ENCODE data around the gene GTF2H3.
"Not testable (repeated sequence)": the region's sequence is repeated elsewhere in the genome, so short reads cannot be mapped to it uniquely, and the experiment has no call there.

The GTF2H3 gene
- 11.8 to 24.7 (median 16.3) reads per million in 4 donors for total RNA-seq

DNA sequence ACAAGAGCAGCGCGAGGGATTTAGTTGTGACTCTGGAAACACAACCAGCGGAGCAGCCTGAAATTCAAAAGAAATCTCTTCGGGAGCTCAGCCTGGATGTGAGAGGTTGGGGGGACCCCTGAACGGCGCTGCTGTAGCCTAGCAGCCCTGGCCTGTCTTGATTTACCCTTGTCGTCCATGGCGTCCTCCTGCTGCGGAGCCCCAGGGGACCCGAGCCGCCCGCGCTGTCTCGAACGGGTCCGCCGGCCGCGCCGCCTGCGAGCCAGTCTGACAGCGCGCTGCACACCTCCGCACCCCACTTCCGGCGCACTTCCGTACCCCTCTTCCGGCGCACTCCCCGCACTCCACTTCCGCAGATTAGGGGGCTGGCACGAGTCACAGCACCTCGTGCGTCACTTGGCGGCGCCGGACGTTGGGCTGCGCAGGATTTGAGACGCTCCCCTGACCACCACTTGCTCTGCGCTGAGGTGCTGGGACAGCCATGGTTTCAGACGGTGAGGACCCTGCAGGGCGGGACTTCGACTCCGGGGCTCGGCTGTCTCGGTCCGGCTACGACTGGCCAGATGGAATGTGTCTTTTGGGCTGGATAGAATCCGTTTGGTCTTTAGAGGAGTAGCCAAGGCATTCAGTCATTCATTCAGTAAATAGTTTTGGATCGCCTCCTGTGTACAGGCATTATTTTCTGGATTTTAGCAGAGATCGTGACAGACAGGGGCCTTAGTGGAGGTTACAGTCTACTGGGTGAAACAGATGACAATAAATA, at the start of gene GTF2H3, which contains the start of gene EIF2B1:
Gene GTF2H3 (plus strand): TSS at position 451 of the 763 bp plus-strand sequence. CDS start 31 bp downstream, at position 482.
Gene EIF2B1 (minus strand): TSS at position 308 of the 763 bp plus-strand sequence. CDS start 129 bp downstream, at position 179.
- peak; percentile 90 to 98 (median 95) for DNase-seq

DNA sequence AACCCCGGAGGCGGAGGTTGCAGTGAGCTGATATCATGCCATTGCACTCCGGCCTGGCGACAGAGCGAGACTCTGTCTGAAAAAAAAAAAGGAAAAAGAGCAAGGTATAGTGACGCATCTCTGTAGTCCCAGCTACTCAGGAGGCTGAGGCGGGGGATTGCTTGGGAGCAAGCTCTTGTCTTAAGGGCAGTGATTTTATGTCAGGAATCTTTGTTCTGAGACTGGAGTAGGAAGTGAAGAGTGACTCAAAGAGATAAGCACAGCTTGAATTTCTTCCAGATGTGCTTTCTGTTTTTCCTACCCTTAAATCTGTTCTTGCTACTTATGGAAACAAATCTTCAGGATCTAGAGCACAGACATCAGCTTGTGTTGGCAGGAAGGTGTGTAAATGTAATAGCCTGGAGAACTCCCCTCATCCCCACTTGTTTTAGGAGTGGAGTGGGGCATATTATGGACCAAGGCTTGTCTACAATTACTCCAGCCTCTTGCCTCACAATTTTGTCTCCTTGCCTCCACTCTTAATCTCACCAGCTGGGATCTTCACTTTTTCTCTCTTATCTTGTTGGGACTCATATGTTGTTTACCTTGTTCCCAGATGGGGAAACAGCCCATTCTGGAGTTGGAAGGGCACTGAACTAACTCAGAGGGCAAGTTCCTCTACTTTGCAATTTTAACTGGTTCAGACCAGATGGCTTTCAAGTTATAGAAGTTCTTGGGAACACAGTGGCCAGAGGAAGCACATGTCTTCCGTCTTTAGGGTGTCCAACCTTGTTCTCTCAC, 41.7 kb upstream of the GTF2H3 start:
- no peak for DNase-seq

DNA sequence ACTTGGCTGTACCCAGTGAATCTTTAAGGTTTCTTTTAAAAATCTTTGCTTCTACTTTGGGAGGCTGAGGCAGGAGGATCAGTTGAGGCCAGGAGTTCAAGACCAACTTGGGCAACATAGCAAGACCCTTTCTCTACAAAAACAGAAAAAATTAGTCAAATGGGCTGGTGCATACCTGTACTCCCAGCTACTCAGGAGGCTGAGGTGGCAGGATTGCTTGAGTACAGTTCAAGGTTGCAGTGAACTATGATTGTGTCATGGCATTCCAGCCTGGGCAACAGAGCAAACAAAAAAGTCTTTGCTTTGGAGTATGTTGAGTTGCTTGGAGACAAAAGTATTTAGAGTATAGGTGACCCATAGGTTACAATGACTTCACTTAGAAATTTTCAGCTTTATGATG, 37.9 kb upstream of the GTF2H3 start:
- no peak for DNase-seq

DNA sequence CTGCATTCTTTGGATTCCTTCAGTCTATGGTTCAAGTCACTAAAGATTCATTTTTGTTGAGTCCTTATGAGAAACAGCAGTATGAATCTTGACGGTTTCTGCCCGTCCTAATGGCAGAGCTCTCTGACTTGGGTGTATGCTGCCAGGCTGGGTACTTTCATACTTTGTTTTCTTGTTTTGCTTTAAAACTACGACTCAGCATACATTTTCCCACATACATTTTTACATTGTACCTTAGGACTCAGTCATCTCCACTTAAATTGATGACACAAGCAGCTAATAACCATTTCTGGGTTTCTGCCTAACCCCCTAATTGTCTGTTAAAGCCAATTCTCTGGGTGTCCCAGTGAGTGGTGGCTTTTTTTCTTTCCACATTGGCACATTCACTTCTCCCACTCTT, 36.5 kb upstream of the GTF2H3 start:
- DNase-seq = no peak

DNA sequence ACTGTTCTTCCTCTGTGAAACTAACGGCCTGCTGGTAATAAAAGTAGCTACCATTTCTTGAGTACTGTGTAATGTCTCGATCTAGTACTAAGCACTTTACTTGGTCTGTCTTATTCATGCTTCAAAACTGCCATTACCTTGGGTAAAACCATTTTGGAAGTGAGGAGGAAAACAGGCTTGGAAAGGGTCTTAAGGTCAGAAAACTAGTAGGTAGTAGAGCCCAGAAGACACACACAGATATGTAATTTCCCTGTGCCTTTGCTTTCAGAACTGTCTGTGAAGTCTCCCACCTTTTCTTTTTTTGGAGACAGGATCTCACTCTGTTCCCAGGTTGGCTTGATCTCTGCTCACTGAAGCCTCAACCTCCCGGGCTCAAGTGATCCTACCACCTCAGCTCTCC, 35.1 kb upstream of the GTF2H3 start:
- no peak for DNase-seq

DNA sequence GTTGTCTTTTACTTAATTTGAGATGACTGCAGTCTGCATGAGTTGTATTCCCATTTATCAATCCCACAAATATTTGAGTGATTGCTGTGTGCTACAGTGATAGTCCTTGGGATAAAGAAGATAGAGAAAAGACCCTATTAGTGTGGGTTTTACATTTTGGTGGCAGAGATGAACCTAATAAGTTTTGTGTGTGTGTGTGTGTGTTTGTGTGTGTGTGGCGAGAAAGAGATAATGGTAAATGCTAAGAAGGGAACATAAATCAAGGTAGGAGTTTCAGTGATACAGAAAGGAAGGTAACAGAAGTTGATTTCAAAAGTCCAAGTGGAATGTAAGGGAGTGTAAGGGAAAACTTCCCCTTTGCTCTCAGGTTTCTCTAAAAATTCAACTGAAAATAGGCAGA, 34.3 kb upstream of the GTF2H3 start:
- no peak for DNase-seq

DNA sequence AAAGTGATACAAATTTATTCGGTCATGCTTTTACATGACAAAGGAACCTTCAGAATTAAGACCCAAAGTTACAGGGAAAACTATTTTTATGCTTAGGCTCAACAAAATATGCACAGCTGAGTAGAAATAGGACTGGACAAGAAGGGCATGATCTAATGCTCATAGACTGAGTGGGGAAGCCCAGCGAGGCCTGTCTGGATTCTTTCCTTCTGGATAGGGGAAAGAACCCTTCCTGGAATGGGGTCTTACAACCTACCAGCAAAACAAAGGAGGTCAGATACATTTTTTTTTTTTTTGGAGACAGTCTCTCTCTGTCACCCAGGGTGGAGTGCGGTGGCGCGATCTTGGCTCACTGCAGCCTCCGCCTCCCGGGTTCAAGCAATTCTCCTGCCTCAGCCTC, 33.9 kb upstream of the GTF2H3 start:
- DNase-seq = no peak

DNA sequence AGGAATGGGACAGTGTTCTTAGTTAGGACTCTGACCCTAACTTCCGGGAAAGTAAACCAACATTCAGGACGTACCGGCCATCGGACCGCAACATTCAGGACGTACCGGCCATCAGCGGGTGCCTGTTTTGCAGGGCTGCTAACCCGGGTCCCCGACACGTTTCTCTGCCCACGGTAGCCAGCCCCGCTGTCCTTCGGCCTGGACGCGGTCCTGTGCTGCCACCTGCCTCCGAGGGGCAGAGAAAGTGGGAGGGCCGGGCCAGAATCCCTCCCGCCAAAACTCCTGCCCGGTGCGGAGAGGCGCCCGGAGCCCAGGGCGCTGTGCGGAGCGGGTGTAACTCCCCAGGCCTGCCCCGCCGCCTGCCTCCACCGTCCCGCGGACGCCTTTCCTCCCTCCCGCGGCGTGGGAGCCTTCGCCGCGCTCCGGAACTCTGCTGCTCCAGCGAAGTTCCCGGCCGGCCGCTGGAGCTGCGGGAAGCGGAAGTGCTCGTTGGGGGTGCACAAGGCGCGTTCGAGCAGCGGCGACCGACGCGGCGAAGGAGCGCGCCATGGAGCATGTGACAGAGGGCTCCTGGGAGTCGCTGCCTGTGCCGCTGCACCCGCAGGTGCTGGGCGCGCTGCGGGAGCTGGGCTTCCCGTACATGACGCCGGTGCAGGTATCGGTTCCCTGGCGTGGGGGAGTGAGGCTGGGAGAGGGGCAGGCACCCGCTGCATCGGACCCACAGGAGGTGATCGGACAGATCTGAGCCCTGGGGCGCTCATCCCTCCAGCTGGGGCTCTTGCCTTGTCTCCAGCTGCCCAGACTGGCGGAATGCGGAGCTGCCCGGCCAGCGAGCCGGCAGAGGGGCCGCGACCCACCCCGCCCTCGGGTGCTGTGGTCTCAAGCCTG, 31.8 kb upstream of the GTF2H3 start, which contains the start of gene DDX55:
Gene DDX55 (plus strand): TSS at position 498 of the 888 bp plus-strand sequence. CDS start 50 bp downstream, at position 548.
- DNase-seq = peak; percentile 76 to 90 (median 83)

DNA sequence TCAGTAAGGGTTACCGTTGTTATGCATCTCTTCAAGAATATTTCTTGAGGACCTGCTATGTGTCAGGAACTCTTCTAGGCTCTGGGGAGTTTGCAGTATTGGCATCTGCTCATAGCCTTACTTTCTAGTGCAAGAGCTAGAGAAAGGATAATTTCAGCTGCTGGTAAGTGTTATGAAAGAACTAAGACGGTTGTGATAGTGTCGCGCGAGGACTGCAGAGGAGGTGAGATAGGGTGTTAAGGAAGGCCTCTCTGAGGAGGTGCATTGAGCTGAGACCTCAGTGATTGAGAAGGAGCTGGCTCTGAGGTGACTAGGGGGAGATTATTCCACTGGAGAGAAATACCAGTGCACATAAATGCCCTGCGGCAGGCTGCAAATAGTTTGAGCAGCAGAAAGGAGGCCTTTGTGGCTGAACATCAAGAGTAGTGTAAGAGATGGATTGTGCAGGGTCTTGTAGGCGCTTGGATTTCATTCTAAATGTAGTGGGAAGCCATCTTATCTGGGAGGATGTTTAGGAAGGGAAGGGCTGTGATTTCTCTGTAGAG, 30.9 kb upstream of the GTF2H3 start:
- peak in 1 of 5 donors; percentile 14 for DNase-seq

DNA sequence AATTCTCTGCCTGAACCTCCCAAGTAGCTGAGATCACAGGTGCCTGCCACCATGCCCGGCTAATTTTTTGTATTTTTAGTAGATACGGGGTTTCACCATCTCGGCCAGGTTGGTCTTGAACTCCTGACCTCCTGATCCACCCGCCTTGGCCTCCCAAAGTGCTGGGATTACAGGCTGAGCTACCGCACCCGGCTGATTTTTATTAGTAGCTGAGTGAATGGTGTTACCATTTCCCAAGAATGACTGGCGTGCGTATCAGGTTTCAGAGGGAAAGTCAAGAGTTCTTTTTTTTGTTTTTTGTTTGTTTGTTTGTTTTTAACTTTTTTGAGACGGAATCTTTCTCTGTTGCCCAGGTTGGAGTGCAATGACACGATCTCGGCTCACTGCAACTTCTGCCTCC, 30.1 kb upstream of the GTF2H3 start:
- not testable (repeated sequence) for DNase-seq

DNA sequence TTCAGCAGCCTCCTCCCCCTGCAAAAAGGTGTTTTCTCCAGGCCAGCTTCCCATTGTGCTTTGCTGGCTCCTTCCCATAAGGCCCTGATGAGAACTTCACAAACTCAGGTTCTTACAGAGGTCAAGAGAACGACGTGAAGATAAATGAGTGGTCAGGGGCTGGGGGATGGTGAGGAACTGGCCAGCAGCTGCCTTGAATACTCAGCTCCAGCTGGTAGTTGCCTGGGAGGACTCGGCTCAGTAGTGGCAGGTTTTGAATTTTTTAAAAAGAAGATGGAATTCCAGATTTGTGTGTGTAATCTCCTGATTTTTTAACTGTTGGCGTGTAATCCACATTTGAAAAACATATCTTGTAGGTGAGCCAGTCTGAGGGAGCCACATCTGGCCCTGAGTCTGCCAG, 25.9 kb upstream of the GTF2H3 start:
- no peak for DNase-seq

DNA sequence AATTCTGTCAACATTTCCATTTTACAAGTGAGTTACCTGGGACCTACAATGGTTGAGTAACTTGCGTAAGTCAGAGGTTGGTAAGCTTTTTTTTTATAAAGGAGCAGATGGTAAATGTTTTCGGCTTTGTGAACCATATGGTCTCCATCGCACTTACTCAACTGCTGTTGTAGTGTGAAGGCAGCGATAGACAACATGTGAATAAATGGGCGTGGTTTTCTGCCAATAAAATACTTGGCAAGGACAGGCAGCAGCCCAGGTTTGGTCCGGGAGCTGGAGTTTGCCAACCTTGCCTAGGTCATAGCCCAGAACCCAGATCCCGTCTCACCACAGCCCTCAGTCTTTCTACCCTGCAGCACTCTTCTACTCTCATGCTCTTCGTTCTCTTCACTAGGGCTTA, 25.4 kb upstream of the GTF2H3 start:
- DNase-seq = no peak

DNA sequence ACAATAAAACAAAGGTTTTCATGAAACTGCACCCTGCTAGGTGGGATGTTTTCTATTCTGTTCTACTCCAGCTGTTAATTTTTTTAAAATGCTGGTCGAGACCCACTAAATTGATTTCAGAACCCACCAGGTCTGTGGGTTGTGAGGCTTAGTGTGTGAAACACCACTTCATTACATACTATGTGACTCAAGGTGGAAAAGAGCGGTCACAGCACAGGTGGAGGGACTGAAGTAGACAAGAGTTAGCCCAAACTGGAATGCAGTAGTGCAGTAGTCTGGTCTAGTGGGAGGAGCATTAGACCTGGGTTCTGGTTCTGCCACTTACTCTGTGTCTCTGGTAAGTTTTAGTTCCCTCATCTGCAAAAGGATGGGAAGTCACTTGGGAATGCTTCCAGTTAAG, 19.5 kb upstream of the GTF2H3 start:
- DNase-seq = no peak

DNA sequence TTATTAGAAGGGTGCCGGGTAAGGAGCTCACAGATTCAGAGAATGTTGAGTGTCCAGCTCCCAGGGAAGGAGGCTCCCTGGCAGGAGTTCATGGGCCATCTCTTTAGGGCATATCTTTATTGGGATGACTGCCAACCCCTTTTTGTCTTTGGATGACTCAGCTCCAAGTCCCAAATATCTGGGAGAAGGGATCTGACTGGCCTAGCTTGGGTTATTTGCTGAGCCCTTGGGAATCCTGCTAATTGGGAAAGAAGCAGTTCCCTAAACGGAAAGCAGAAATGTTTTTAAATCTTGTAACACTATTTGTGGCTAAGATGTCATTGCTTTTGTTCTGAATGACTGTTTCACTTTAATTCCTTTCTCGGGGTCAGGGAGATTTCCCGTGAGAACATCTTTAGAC, 19.1 kb upstream of the GTF2H3 start:
- no peak for DNase-seq

DNA sequence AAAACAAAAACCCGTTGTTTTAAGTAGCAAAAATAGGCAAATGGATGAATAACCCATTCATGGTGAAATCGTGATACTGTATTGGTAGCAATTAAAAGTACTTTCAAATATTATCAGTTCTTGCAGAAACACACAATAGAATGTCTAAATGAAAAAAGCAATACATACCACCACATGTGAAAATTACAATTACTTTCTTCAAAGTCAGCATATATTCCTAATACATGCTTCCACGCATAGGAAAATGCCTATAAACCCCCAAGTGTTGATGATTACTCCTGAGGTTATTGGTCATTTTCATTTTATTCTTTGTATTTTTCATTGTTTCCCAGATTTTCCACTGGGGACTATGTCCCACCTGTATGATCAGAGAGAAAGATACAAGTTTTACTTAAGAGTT, 16.5 kb upstream of the GTF2H3 start:
- DNase-seq = no peak

DNA sequence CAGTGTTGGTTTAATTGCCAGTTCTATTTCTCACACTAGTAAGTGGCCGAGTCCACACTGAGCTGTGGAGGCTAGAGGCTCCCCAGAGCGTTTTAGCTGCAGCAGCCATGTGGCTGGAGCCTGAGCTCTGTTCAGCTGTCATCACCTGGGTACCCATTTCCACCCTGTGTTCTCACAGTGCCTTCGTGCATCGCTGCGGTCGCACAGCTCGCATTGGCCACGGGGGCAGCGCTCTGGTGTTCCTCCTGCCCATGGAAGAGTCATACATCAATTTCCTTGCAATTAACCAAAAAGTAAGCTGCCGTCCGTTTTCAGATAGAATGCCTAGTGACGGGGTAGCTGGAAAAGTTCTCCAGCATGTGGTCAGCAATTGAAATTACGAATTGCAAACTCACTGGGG, 16.0 kb upstream of the GTF2H3 start:
- no peak for DNase-seq

DNA sequence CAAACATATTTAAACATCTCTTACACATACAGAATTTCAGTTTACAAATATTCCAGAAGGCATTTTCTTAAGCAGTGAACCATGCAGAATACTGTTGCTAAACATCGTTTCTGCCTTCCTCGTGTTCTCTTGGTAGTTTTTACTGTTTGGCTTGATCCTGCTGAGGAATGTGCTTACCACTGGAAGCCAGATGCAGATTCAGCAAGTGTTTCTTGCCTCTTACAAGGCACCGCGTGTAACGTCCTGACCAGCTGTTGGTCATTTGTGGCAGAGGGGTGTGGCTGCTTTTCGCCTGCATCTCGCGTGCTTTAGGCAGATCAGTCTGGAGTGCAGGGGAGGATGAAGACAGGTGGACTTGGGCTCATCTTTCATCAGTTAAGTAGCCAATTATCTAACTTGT, 12.5 kb upstream of the GTF2H3 start:
- no peak for DNase-seq

DNA sequence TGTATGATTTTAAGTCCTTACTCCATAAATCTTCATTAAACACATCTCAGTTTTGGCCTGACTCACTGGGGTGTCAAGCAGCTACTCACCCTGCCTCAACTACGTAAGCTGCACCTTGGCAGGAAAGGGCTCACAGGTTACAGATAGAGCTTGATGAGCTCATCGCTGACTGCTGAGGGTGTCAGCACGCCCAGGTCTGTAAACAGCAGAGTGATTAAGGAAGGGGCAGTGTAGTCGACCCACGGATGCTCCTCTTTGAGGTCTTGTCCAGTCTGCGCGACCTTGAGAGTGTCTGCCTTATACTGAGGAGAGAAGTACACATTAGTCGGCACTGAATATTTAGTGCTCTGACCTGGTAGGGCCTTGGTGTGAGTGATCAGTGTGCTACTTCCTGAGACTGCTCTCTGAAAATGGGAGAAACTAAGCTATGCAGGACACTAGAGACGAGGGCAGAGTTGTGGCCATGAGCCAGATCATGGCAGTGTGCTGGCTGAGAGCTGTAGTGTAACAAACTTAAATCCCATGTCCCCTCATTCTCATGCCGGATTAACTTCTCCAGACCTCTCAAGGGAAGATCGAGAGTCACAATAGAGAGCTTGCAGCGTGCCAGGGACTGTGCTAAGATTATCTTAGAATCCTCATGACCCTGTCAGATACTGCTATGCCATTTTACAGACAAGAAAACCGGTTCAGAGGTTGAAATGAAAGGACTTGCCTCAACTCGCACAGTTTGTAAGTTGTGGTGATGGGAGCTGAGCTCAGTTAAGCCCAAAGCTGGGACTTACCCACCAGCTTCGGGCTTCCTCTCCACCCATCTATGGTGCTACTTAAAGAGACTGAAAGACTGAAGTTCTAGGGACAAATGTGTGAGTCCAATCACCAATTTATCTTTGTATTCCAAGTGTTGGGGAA, 11.8 kb upstream of the GTF2H3 start:
- DNase-seq = no peak

DNA sequence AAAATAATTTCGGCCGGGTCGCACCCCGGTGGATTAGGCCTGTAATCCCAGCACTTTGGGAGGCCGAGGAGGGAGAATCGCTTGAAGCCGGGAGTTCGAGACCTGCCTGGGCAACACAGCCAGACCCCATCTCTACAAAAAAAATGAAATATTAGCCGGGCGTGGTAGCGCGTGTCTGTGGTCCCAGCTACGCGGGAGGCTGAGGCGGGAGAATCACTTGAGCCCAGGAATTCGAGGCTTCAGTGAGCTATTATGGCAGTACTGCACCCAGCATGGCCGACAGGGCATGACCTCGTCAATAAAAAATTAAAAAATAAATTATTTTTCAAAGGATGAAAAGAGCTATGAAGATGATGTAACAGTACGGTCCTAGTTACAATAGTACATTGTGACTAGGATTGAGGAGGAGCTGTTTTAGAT, 523 bp downstream of the GTF2H3 start:
- no peak for DNase-seq

DNA sequence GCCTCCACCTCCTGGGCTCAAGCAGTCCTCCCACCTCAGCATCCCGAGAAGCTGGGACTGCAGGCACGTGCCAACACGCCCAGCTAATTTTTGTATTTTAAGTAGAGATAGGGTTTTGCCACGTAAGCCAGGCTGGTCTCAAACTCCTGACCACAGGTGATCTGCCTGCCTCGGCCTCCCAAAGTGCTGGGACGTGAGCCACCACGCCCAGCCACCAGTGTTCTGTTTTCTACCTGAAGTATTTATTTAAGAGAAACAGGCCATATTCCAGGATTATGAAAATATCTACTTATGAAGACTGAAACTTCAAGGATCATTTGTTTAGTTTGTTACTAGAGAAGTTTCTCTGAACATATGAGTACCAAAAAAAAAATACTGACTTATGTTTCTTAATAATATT, 10.3 kb downstream of the GTF2H3 start:
- no peak for DNase-seq

DNA sequence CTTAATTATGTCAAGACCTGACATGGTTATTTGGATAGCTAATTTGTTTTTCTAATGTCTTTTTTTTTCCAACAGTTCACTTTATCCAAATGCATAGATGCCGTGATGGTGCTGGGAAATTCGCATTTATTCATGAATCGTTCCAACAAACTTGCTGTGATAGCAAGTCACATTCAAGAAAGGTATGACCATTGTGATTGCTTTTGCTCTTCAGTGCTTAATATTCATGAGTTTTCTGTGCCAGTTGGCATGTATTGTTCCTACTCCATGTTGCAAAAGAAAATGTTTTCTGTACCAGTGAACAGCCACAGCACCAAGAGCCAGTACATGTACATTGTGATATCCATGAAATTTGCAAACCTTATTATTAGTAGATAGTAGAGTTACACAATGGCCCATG, 11.8 kb downstream of the GTF2H3 start:
- DNase-seq = no peak
